H1 (cell line): Measurements from ENCODE around the gene GRIP2. TPM values are rescaled to one million over a fixed set of nuclear protein-coding genes. Genes with fewer than 3 reads are reported as not detected.

Source experiments
- CTCF ChIA-PET: fragments of 300-600 bp; sonication (Branson Sonifier 250); formaldehyde crosslinking; loops from one replicate; lab custom pipeline; 2021; ENCODE audit not compliant: partially characterized antibody; lab: Charles Lee
- POLR2A ChIA-PET: fragments of 300-600 bp; sonication (Branson Sonifier 250); formaldehyde crosslinking; loops from one replicate; lab custom pipeline; 2021; ENCODE audit warnings: inconsistent platforms; ENCODE audit not compliant: partially characterized antibody; lab: Charles Lee
- DNase-seq, 2 experiments: peaks; one replicate each; pipeline versions ENCODE4 v3.0.0 to v3.0.0-alpha.2; 2010 to 2022; ENCODE audit warnings: low spot score in 2 of 2, low read depth in 1 of 2, mixed read lengths in 1 of 2
- FAIRE-seq: peaks from 2 replicates; lab custom pipeline; 2011; peaks lifted over from hg19 to GRCh38; lab: Jason Lieb, UNC
- H2AFZ ChIP-seq: 2 replicates; pipeline ENCODE4 v1.8.1; 2012; ENCODE audit warnings: low read length, inconsistent platforms
- H2AK5ac ChIP-seq: 2 replicates; pipeline ENCODE4 v1.6.1; 2013; ENCODE audit warnings: low read depth, low read length
- H2BK120ac ChIP-seq: replicated peaks from 2 replicates; pipeline ENCODE3; 2013; ENCODE audit warnings: low read depth, low read length, inconsistent platforms
- H2BK12ac ChIP-seq: 2 replicates; pipeline ENCODE4 v1.6.1; 2013; ENCODE audit warnings: low read depth, low read length
- H2BK15ac ChIP-seq: 2 replicates; pipeline ENCODE4 v1.6.1; 2013; ENCODE audit warnings: low read length
- H2BK20ac ChIP-seq: 2 replicates; pipeline ENCODE4 v1.6.1; 2013; ENCODE audit warnings: low read length
- H2BK5ac ChIP-seq: 2 replicates; pipeline ENCODE4 v1.6.1; 2013; ENCODE audit warnings: low read depth, low read length
- H3K14ac ChIP-seq: 2 replicates; pipeline ENCODE4 v1.6.1; 2013; ENCODE audit warnings: inconsistent platforms; ENCODE audit not compliant: insufficient read length
- H3K18ac ChIP-seq: 2 replicates; pipeline ENCODE4 v1.6.1; 2013; ENCODE audit warnings: low read length; ENCODE audit errors: extremely low read depth
- H3K23ac ChIP-seq: 2 replicates; pipeline ENCODE4 v1.6.1; 2013; ENCODE audit warnings: inconsistent platforms; ENCODE audit not compliant: insufficient read length
- H3K23me2 ChIP-seq: 2 replicates; pipeline ENCODE4 v1.6.1; 2013; ENCODE audit warnings: low read depth, low read length
- H3K27ac ChIP-seq: 2 replicates; pipeline ENCODE4 v1.6.1; 2011; ENCODE audit warnings: low read depth, low read length, inconsistent platforms
- H3K27me3 ChIP-seq, 4 experiments: replicated peaks in 1 of 4; 1 replicate in 1 of 4; 2 replicates in 3 of 4; pipeline versions ENCODE4 v1.6.1 to v1.8.1; 2011 to 2013; ENCODE audit warnings: low read length in 3 of 4, mild to moderate bottlenecking in 3 of 4, inconsistent platforms in 2 of 4, mixed read lengths in 2 of 4, moderate library complexity in 1 of 4; ENCODE audit not compliant: control insufficient read depth in 3 of 4, insufficient read depth in 3 of 4; ENCODE audit errors: extremely low read depth in 1 of 4
- H3K36me3 ChIP-seq, 4 experiments: 2 replicates each; pipeline versions ENCODE4 v1.6.1 to v1.8.1; 2011 to 2013; ENCODE audit warnings: mild to moderate bottlenecking in 4 of 4, low read length in 3 of 4, moderate library complexity in 2 of 4, control low read depth in 1 of 4, inconsistent platforms in 1 of 4; ENCODE audit not compliant: insufficient read depth in 4 of 4, control insufficient read depth in 2 of 4
- H3K4ac ChIP-seq: replicated peaks from 2 replicates; pipeline ENCODE3; 2013; ENCODE audit warnings: low read length, low read depth, mixed read lengths, inconsistent platforms; ENCODE audit not compliant: insufficient read length
- H3K4me1 ChIP-seq, 4 experiments: replicated peaks in 1 of 4; 1 replicate in 1 of 4; 2 replicates in 3 of 4; pipeline versions ENCODE4 v1.6.1 to v1.8.1; 2011 to 2013; ENCODE audit warnings: low read length in 3 of 4, inconsistent platforms in 2 of 4, mixed read lengths in 1 of 4; ENCODE audit not compliant: insufficient read depth in 4 of 4, control insufficient read depth in 3 of 4
- H3K4me2 ChIP-seq, 2 experiments: 2 replicates each; pipeline versions ENCODE4 v1.6.1 to v1.8.1; 2011 to 2013; ENCODE audit warnings: low read depth in 2 of 2, low read length in 2 of 2, control low read depth in 1 of 2, inconsistent platforms in 1 of 2, mild to moderate bottlenecking in 1 of 2; ENCODE audit not compliant: insufficient read depth in 1 of 2
- H3K4me3 ChIP-seq, 4 experiments: fragments of 200-600, 300-600 bp in 1 of 4; sonication (generic), shearing (Covaris generic), sonication (Bioruptor Twin) in 1 of 4; 2 replicates each; pipeline versions ENCODE4 v1.5.1 to v1.8.1; 2011 to 2016; ENCODE audit warnings: low read length in 4 of 4, low read depth in 3 of 4, control low read depth in 2 of 4, inconsistent platforms in 2 of 4, mild to moderate bottlenecking in 2 of 4, mixed read lengths in 1 of 4, moderate library complexity in 1 of 4; ENCODE audit not compliant: insufficient read depth in 2 of 4; ENCODE audit errors: extremely low read depth in 1 of 4
- H3K56ac ChIP-seq: replicated peaks from 2 replicates; pipeline ENCODE3; 2013; ENCODE audit warnings: low read depth, mild to moderate bottlenecking, mixed read lengths, low read length, inconsistent platforms; ENCODE audit not compliant: insufficient read length
- H3K79me1 ChIP-seq: 2 replicates; pipeline ENCODE4 v1.6.1; 2013; ENCODE audit warnings: low read depth, low read length, control low read depth
- H3K79me2 ChIP-seq, 2 experiments: 2 replicates each; pipeline versions ENCODE4 v1.6.1 to v1.8.1; 2012 to 2013; ENCODE audit warnings: low read length in 2 of 2, mild to moderate bottlenecking in 2 of 2, inconsistent platforms in 1 of 2; ENCODE audit not compliant: insufficient read depth in 2 of 2, control insufficient read depth in 1 of 2
- H3K9ac ChIP-seq, 4 experiments: replicated peaks in 1 of 4; 1 replicate in 1 of 4; 2 replicates in 3 of 4; pipeline versions ENCODE4 v1.6.1 to v1.8.1; 2011 to 2013; ENCODE audit warnings: low read depth in 3 of 4, low read length in 3 of 4, control low read depth in 2 of 4, mild to moderate bottlenecking in 2 of 4, moderate library complexity in 2 of 4, inconsistent platforms in 1 of 4; ENCODE audit errors: extremely low read depth in 1 of 4
- H3K9me3 ChIP-seq, 2 experiments: 2 replicates each; pipeline versions ENCODE4 v1.6.1 to v1.8.1; 2012 to 2013; ENCODE audit warnings: mild to moderate bottlenecking in 2 of 2, moderate library complexity in 2 of 2, control low read depth in 1 of 2, inconsistent platforms in 1 of 2, low read depth in 1 of 2, low read length in 1 of 2, mixed read lengths in 1 of 2; ENCODE audit not compliant: insufficient read depth in 2 of 2
- H4K20me1 ChIP-seq, 2 experiments: replicated peaks in 1 of 2; 2 replicates each; pipeline versions ENCODE3 to v1.8.1; 2011 to 2013; ENCODE audit warnings: inconsistent platforms in 2 of 2, low read length in 2 of 2, mild to moderate bottlenecking in 1 of 2; ENCODE audit not compliant: insufficient read depth in 2 of 2, control insufficient read depth in 1 of 2
- H4K5ac ChIP-seq: 2 replicates; pipeline ENCODE4 v1.6.1; 2013; ENCODE audit warnings: low read length, low read depth, mixed read lengths, inconsistent platforms; ENCODE audit not compliant: insufficient read length
- H4K8ac ChIP-seq: 2 replicates; pipeline ENCODE4 v1.8.0; 2013; ENCODE audit warnings: mild to moderate bottlenecking, moderate library complexity, low read length, inconsistent platforms; ENCODE audit not compliant: insufficient read depth; ENCODE audit errors: extremely low read depth
- H4K91ac ChIP-seq: replicated peaks from 2 replicates; pipeline ENCODE3; 2013; ENCODE audit warnings: low read length, mixed read lengths, inconsistent platforms; ENCODE audit not compliant: insufficient read length
- ATF3 ChIP-seq: IDR thresholded peaks from 2 replicates; pipeline ENCODE4 v1.6.1; 2011; ENCODE audit warnings: low read depth, mild to moderate bottlenecking, low read length; ENCODE audit not compliant: insufficient read depth
- CHD2 ChIP-seq: IDR thresholded peaks from 2 replicates; pipeline ENCODE4 v1.6.1; 2012; ENCODE audit warnings: low read length, improper control_type of control experiment
- PHF8 ChIP-seq: fragments of 200-600 bp; sonication (generic); conservative IDR thresholded peaks from 2 replicates; pipeline ENCODE4 v1.7.1; 2012; ENCODE audit warnings: low read depth, mild to moderate bottlenecking, inconsistent platforms, low read length, moderate library complexity
- TAF7 ChIP-seq: optimal IDR thresholded peaks from 2 replicates; pipeline ENCODE3; 2011; ENCODE audit warnings: low read depth, mild to moderate bottlenecking, inconsistent platforms, low read length, moderate library complexity, borderline replicate concordance
- TEAD4 ChIP-seq: IDR thresholded peaks from 2 replicates; pipeline ENCODE4 v1.6.1; 2012; ENCODE audit warnings: low read depth, low read length, inconsistent platforms, mixed read lengths
- WGBS, 2 experiments: shearing (Covaris generic) in 1 of 2; methylation state at CpG; one replicate each; pipeline versions ENCODE4 v1.1.6 to v1.1.7; 2013 to 2015; ENCODE audit warnings: low lambda C conversion rate in 2 of 2, mixed read lengths in 2 of 2, inconsistent platforms in 1 of 2, low coverage in 1 of 2, missing lambda C conversion rate in 1 of 2; ENCODE audit not compliant: insufficient replicate concordance in 2 of 2, insufficient coverage in 1 of 2, insufficient read length in 1 of 2; ENCODE audit errors: extremely low coverage in 1 of 2, missing lambda C conversion rate in 1 of 2; 5-methylcytosine and 5-hydroxymethylcytosine counted together
- polyA plus RNA-seq, 7 experiments: library from polyadenylated mRNA; depleted of rRNA in 3 of 7; stranded (reverse) in 5 of 7; unstranded in 2 of 7; fragments of >200 nt in 5 of 7; fragments of 200-250 nt in 2 of 7; gene quantifications; 1 replicate in 5 of 7; 2 replicates in 1 of 7; 4 replicates in 1 of 7; pipeline versions ENCODE4 v1.2.1 to v1.2.3, GENCODE V29; 2011 to 2013; ENCODE audit warnings: missing spikeins in 2 of 7, mixed read lengths in 2 of 7
- total RNA-seq: library from RNA; stranded (reverse); fragmentation: NEBNext Ultra II Directional; extraction: Animal tissue kit (Norgen Biotek cat#: 25700); gene quantifications from 2 replicates; pipeline ENCODE4 v1.2.1, GENCODE V29; 2021
- TF ChIP-seq, protein P1 (sequence below): IDR thresholded peaks from 2 replicates; pipeline ENCODE4 v1.6.1; 2012; ENCODE audit warnings: inconsistent platforms

Gene GRIP2
- total and polyA plus RNA-seq, 2 of the 8 experiments (the other 6 are each of a cell fraction or from before 2014, with no cell fraction given), result 2.5 to 6.4 TPM

- peak; percentile 79 for TF ChIP-seq TEAD4
- TF ChIP-seq TAF7, result no peak
- TF ChIP-seq PHF8, result no peak
- no peak for TF ChIP-seq ATF3
- TF ChIP-seq, protein P1, sequence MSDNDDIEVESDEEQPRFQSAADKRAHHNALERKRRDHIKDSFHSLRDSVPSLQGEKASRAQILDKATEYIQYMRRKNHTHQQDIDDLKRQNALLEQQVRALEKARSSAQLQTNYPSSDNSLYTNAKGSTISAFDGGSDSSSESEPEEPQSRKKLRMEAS, result 0 out of 2 replicates have a peak, but pooled peaks have one; percentile 10
- TF ChIP-seq CHD2, result no peak
- Histone ChIP-seq H3K9me3 (no peaks in the 10 kb centered on the region), H3K4me1 (peaks cover 5 to 16% (median 9%) of the 10 kb centered on the region in 4 experiments), H3K23ac (no peak overlapping the region), H4K20me1 (peaks cover 15 to 34% of the 10 kb centered on the region in 2 experiments), H2AFZ (no peak overlapping the region), H2BK20ac (no peak overlapping the region), H4K8ac (no peak overlapping the region), H3K4ac (no peak overlapping the region), H3K18ac (no peak overlapping the region), H3K56ac (no peak overlapping the region), H3K36me3 (peaks cover 0 to 14% (median 2%) of the 10 kb centered on the region in 4 experiments; a peak in 6 of 8 replicates), H3K27ac (no peak overlapping the region), H2BK12ac (no peak overlapping the region), H4K5ac (no peak overlapping the region), H2BK15ac (no peak overlapping the region), H2BK120ac (no peak overlapping the region), H3K9ac (no peak overlapping the region), H2BK5ac (no peak overlapping the region), H3K14ac (no peak overlapping the region), H4K91ac (no peak overlapping the region), H3K23me2 (no peaks in the 10 kb centered on the region), H3K79me1 (peaks cover 40% of the 10 kb centered on the region), H3K27me3 (no peaks in the 10 kb centered on the region; a peak in 1 of 7 replicates), H3K4me3 (no peak overlapping the region), H2AK5ac (no peak overlapping the region), H3K79me2 (peaks cover 3 to 53% of the 10 kb centered on the region in 2 experiments; a peak in 3 of 4 replicates), H3K4me2 (no peak overlapping the region)
- CTCF ChIA-PET, result interaction anchor here (0.6 to 3.0 kb wide), 11 partner anchors 9 to 237 kb away, joined by 3 to 12 read pairs (median 3); no protein-coding TSS in a partner anchor
- 73% methylated on average over 9 of the region's 11 CpGs; no CpG with 5 or more reads in 1 of the 2 experiments for WGBS, 2 experiments
- POLR2A ChIA-PET, result interaction anchor here (0.6 to 1.7 kb wide), 4 partner anchors 9 to 262 kb away, joined by 3 read pairs; partner anchors contain the start of genes LSM3 and XPC
- DNase-seq, result no peak
- FAIRE-seq, result no peak
Measured at GRCh38 chr3:14440531-14441239, 99.5 kb downstream of the GRIP2 start.
